ENCODE data around the gene SUN1. TPM values are rescaled to one million over a fixed set of nuclear protein-coding genes. Genes with fewer than 3 reads are reported as not detected.

The SUN1 gene
- total and polyA plus RNA-seq, 10 of the 15 experiments (the other 5 are each of a cell fraction or from before 2014, with no cell fraction given) = 27.8 to 107 (median 65.8) TPM

DNA sequence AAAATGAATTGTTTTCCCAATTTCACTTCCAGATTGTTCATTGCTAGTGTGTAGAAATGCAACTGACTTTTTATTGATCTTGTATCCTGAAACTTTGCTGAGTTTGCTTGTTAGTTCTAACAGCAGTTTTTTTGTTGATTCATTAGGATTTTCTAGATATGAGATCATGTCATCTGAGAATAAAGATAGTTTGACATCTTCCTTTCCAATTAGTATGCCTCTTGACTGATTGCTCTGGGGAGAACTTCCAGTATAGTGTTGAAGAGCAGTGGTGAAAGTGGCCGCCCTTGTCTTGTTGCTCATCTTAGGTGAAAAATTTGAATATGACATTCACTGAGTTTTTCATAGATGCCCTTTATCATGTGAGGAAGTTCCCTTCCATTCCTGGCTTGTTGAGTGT, 11.9 kb upstream of the SUN1 start:
- RAD21 ChIA-PET (ENCODE audit: unreplicated experiment) = no interaction called here
- BruUV-seq (replicated peaks) = no TSS peak
- Histone ChIP-seq H3K27me3 (replicated peaks in 1 of 2; ENCODE audit: control insufficient read depth in 2 of 2, insufficient read depth in 2 of 2, low read length in 1 of 2) (no peaks in the 10 kb centered on the region), H3K27ac (ENCODE audit: control insufficient read depth, insufficient read depth) (no peak overlapping the region), H3K4me1 (ENCODE audit: control insufficient read depth, insufficient read depth, low read length) (peaks cover 12% of the 10 kb centered on the region), H3K9ac (ENCODE audit: control insufficient read depth, insufficient read depth, low read length) (no peak overlapping the region), H3K4me2 (ENCODE audit: control insufficient read depth, insufficient read depth) (peak overlapping the region; percentile 21; the same call in 1 of the 2 replicates), H2AFZ (ENCODE audit: control insufficient read depth, low read depth, low read length) (no peak overlapping the region), H3K36me3 (ENCODE audit: control insufficient read depth in 2 of 2, insufficient read depth in 2 of 2, low read length in 1 of 2) (peaks cover 0 to 2% of the 10 kb centered on the region in 2 experiments; a peak in 3 of 4 replicates), H3K9me3 (replicated peaks; ENCODE audit: control insufficient read depth, insufficient read depth, low read length) (no peaks in the 10 kb centered on the region), H3K4me3 (peak overlapping the region; percentile 22; the same call in 1 of the 2 replicates), H4K20me1 (ENCODE audit: control insufficient read depth, insufficient read depth) (no peaks in the 10 kb centered on the region), H3K79me2 (ENCODE audit: control insufficient read depth, insufficient read depth, low read length) (peaks cover 70% of the 10 kb centered on the region)
- intact Hi-C loops (cut with micrococcal nuclease; ENCODE audit: unreplicated experiment) (no loop called here), in situ Hi-C loops (cut with MboI) (no loop called here)
- WGBS (ENCODE audit: insufficient coverage, insufficient replicate concordance, low lambda C conversion rate, missing lambda C conversion rate) = 0% methylated on average over 1 of the region's 1 CpG
- SMC1A ChIA-PET (ENCODE audit: uncharacterized antibody, unreplicated experiment) = no interaction called here
- ATAC-seq = peak; percentile 13; the same call in 2 of the 3 replicates
- TF ChIP-seq POU2F2 (IDR thresholded peaks at IDR 0.05; ENCODE audit: borderline replicate concordance, low read depth, low read length) = no peak
- peak; percentile 65 for TF ChIP-seq PKNOX1 (IDR thresholded peaks at IDR 0.05)
- no peak for TF ChIP-seq NRF1 (conservative IDR thresholded peaks at IDR 0.05; ENCODE audit: low read depth, low read length)
- no peak for TF ChIP-seq RAD21 (IDR thresholded peaks at IDR 0.05; ENCODE audit: insufficient read depth, low read depth, low read length)
- TF ChIP-seq IKZF2 (IDR thresholded peaks at IDR 0.05) = peak; percentile 16 to 18; a peak in 2 of 4 replicates
- TF ChIP-seq MEF2B (IDR thresholded peaks at IDR 0.05; ENCODE audit: partially characterized antibody, poor library complexity, severe bottlenecking) = no peak
- TF ChIP-seq PAX5 (IDR thresholded peaks at IDR 0.05; ENCODE audit: borderline replicate concordance, low read depth, low read length) = no peak
- TF ChIP-seq KLF5 (IDR thresholded peaks at IDR 0.05; ENCODE audit: partially characterized antibody) = no peak
- TF ChIP-seq ZBTB11 (CRISPR knock-in tag; IDR thresholded peaks at IDR 0.05) = no peak
- peak; percentile 71 for TF ChIP-seq MTA2 (IDR thresholded peaks at IDR 0.05; ENCODE audit: low read depth)
- TF ChIP-seq ATF7 (IDR thresholded peaks at IDR 0.05; ENCODE audit: low read depth) = peak; percentile 60
- peak in 1 of 2 experiments; percentile 14; a peak in 1 of 4 replicates for TF ChIP-seq BHLHE40 (IDR thresholded peaks at IDR 0.05; ENCODE audit: borderline replicate concordance in 1 of 2, low read depth in 2 of 2, low read length in 1 of 2)
- 0 out of 2 replicates have a peak, but pooled peaks have one; percentile 5 for TF ChIP-seq RUNX3 (IDR thresholded peaks at IDR 0.05; ENCODE audit: low read length)
- CTCF ChIA-PET = interaction anchor here (1.0 kb wide), 1 partner anchor 11 kb away, joined by 3 read pairs; the partner anchor contains the start of gene SUN1
- no peak for DNase-seq (ENCODE audit: low read depth, low spot score)
- FAIRE-seq = no peak
- POLR2A ChIA-PET = interaction anchor here (5.0 kb wide), 1 partner anchor 10 kb away, joined by 34 read pairs; the partner anchor contains the start of gene SUN1
